T-helper 9 cell (primary cell): Measurements from ENCODE around the gene PCNX3.

Experiments used
- DNase-seq: peaks from one replicate; pipeline ENCODE4 v3.0.0-alpha.2; 2020

The PCNX3 gene

GRCh38 chr11:65580756-65581155 is 34.8 kb upstream of the PCNX3 start:
- DNase-seq: no peak

- no peak for DNase-seq
Measured at GRCh38 chr11:65581928-65582327, 33.6 kb upstream of the PCNX3 start.

GRCh38 chr11:65583589-65583988 is 32.0 kb upstream of the PCNX3 start:
- no peak for DNase-seq

GRCh38 chr11:65584106-65584505 is 31.5 kb upstream of the PCNX3 start:
- no peak for DNase-seq

GRCh38 chr11:65584723-65585171 is 30.8 kb upstream of the PCNX3 start:
- DNase-seq: no peak

GRCh38 chr11:65585396-65586246 is 30.0 kb upstream of the PCNX3 start:
- DNase-seq: no peak

GRCh38 chr11:65586247-65586630 is 29.3 kb upstream of the PCNX3 start:
- no peak for DNase-seq

GRCh38 chr11:65586676-65587075 is 28.9 kb upstream of the PCNX3 start:
- no peak for DNase-seq

GRCh38 chr11:65588199-65589054 is 27.1 kb upstream of the PCNX3 start:
- peak; percentile 66 for DNase-seq

GRCh38 chr11:65589444-65590239 is 25.9 kb upstream of the PCNX3 start:
- DNase-seq: no peak

GRCh38 chr11:65590240-65590738 is 25.3 kb upstream of the PCNX3 start:
- DNase-seq: no peak

GRCh38 chr11:65591939-65592857 is 23.4 kb upstream of the PCNX3 start:
- DNase-seq: no peak

- DNase-seq: no peak
Measured at GRCh38 chr11:65592858-65593517, 22.6 kb upstream of the PCNX3 start.

- peak; percentile 30 for DNase-seq
Measured at GRCh38 chr11:65593518-65594414, 21.8 kb upstream of the PCNX3 start.

GRCh38 chr11:65595131-65595530 is 20.4 kb upstream of the PCNX3 start:
- no peak for DNase-seq

GRCh38 chr11:65595543-65596281 is 19.9 kb upstream of the PCNX3 start, which contains the start of gene KCNK7:
Gene KCNK7, minus strand, starts transcription at chr11:65595800. Its CDS starts 28 bp downstream, at chr11:65595772.
- DNase-seq: no peak

GRCh38 chr11:65596520-65596919 is 19.1 kb upstream of the PCNX3 start:
- DNase-seq: no peak

- DNase-seq: no peak
Measured at GRCh38 chr11:65598258-65598699, 17.3 kb upstream of the PCNX3 start.
